Thyroid gland (tissue), 4 donors: ENCODE measurements around the gene PCDH12.

Experiments used
- CTCF ChIP-seq, 6 experiments: fragments of 200-600 bp in 3 of 6; fragments of 450-650 bp in 3 of 6; sonication (generic) in 3 of 6; IDR thresholded peaks; one replicate each; pipeline ENCODE4 v1.5.1; 2016 to 2019; ENCODE audit warnings: antibody characterized with exemption in 6 of 6, mild to moderate bottlenecking in 2 of 6, inconsistent platforms in 1 of 6, moderate library complexity in 1 of 6
- POLR2A ChIP-seq, 2 donors: fragments of 450-650 bp; IDR thresholded peaks; one replicate each; pipeline ENCODE4 v1.6.1; 2017; ENCODE audit warnings: antibody characterized with exemption in 2 of 2, mild to moderate bottlenecking in 2 of 2, moderate library complexity in 1 of 2

GRCh38 chr5:141917760-141918159 lies 40.2 kb downstream of the PCDH12 start:
- no peak for TF ChIP-seq CTCF (IDR thresholded peaks at IDR 0.05)
- TF ChIP-seq POLR2A (IDR thresholded peaks at IDR 0.05): no peak
